ENCODE measurements around the gene CDC20B.
"Not testable (repeated sequence)": the region's sequence is repeated elsewhere in the genome, so short reads cannot be mapped to it uniquely, and the experiment has no call there.

The CDC20B gene

DNA sequence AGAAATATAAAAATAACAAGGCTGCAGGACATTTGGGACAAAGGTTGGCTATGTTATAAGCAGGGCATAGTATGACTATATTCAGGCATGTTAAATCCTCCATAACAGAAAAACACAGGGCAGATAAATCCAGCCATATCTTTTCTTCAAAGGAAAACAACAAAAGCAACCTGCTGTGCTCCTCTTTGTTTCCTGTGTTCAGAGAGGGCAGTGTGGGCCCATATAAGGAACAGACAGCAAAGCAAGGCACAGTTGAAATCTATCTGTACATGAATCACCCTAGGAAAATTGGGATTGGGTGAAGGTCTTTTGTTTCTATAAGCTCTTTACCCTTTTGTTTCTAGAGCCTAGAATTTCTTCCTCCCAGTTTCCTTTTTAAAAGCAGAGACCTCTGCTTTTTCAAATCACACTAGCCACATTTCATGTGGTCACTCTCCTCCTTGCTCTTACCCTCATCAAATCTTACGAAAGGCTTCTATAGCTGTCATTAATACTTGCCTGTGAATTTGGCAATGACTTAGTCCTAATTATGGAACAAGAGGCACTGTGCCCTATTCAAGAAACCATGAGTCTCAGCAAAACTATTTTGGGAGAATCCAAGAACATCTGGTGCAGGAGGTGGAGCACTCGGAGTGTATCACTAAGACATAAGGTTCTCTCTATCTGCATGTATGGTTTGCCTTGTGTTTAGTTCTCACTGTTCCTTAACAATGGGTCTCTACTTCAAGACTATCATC is 68.8 kb downstream of the CDC20B start:
- DNase-seq = no peak

DNA sequence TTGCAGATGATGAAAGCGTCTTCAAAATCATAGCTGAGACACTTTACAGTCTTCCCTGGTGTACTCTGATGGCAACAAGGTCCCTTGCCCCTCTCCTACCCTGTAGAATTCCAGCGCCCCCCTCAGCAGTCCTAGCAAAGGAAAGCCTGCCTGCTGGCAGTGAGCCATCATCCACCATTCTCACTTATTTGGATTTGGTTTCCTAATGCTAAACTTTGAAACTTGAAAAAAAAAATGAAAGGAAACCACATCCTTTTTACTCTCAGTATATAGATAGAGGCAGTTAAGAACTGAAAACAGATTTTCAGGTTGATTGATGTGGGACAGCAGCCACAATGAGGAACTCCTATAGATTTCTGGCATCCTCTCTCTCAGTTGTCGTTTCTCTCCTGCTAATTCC is 70.6 kb downstream of the CDC20B start, which contains the start of gene GZMA:
TSS of gene GZMA (plus strand) at position 299 of the 400 bp plus-strand sequence. CDS start at position 336, 37 bp downstream.
- DNase-seq = peak in 4 of 5 donors; percentile 16 to 76 (median 31)

DNA sequence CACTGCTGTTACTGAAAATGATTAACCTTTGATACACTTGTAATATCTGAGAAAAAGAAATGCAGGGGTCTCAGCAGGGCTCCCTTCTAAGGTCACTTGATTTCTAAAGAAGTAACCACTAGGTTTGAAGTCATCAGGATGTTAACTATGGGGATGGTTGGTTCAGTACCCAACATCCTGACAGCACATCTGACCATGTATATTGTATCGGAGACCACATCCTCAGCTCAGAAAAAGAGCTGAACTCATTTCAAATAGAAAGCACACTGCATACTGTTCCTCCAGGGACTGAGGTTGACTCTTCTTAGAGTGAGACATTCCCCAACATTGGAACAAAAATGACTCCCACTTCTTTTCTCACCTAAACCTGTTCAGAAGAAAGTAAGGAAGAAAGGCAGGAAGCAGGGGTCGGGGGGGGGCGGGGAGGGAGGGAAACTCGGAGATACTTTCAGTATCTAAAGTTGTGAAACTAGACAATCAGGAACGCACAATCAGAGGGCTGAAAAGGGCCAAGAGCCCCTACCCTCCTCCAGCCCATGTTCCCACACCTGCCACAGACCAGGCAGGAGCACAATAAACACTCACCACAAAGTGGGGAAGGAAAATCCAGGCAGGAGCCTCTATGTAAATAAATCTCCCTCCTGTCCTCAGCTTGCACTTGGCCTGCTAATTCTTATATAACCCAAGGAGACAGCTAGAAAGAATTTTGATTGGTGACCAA is 71.3 kb downstream of the CDC20B start:
- peak in 1 of 5 donors; percentile 84 for DNase-seq

DNA sequence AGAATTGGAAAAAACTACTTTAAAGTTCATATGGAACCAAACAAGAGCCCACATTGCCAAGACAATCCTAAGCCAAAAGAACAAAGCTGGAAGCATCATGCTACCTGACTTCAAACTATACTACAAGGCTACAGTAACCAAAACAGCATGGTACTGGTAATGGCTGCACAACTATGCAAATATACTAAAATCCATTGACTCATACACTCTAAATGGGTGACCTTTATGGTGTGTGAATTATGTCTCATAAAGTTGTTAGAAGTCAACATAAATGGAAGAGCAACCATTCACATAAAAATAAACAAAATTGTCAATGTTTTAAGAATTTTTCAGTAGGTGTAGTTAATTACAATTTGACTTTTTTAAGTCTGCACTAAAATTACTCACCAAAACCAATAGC is 71.8 kb downstream of the CDC20B start:
- not testable (repeated sequence) for DNase-seq

DNA sequence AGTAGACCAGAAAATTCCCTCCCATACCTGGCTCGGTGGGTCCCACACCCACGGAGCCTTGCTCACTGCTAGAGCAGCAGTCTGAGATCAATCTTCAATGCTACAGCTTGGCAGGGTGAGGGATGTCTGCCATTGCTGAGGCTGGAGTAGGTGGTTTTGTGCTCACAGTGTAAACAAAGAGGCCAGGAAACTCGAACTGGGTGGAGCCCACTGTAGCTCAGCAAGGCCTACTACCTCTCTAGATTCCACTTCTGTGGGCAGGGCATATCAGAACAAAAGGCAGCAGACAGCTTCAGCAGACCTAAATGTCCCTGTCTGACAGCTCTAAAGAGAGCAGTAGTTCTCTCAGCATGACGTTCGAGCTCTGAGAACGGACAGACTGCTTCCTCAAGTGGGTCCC is 76.1 kb downstream of the CDC20B start:
- DNase-seq = peak in 3 of 5 donors; percentile 16 to 86 (median 20)

DNA sequence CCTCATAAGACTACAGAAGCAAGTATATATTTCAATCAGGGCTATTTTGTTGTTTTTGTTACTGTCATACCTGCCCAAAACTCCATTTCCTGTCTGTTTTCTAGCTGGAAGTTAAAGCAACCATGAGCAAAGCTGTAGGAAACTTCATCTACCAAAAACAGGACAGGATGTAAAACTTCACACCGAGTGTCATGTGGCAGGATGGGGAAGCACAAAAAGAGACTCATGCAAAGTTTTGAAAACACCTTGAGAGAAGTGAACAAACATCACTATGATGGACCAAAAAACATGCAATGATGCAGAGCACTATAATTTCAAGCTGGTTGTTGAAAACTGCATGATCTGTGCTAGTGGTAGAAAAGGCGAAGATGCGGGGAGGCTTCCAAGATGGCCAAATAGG is 76.8 kb downstream of the CDC20B start:
- peak in 1 of 5 donors; percentile 77 for DNase-seq

DNA sequence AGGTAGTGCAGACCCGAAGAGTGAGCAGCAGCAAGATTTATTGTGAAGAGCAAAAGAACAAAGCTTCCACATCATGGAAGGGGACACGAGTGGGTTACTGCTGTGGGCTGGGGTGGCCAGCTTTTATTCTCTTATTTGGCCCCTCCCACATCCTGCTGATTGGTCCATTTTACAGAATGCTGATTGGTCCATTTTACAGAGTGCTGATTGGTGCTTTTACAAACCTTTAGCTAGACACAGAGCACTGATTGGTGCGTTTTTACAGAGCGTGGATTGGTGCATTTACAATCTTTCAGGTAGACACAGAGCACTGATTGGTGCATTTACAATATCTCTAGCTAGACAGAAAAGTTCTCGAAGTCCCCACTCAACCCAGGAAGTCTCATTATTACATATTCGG is 82.0 kb downstream of the CDC20B start:
- DNase-seq = not testable (repeated sequence)

DNA sequence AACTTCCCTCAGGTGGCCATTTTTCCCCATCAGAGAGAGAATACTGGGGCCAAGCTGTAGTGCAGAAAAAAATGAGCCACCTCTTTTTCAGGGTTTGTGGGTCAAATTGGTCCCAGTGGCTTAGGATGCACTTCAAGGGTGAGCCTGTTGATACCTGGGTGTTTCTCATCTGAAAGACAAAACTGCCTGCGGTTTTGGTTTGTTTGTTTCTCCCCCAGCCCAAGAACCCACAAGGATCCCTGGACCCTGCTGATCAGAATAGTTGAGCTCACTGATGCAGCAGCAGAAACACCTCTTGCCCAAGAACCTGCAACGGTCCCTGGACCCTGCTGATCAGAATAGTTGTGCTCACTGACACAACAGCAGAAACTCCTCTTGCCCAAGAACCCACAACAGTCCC is 83.7 kb downstream of the CDC20B start:
- not testable (repeated sequence) for DNase-seq

DNA sequence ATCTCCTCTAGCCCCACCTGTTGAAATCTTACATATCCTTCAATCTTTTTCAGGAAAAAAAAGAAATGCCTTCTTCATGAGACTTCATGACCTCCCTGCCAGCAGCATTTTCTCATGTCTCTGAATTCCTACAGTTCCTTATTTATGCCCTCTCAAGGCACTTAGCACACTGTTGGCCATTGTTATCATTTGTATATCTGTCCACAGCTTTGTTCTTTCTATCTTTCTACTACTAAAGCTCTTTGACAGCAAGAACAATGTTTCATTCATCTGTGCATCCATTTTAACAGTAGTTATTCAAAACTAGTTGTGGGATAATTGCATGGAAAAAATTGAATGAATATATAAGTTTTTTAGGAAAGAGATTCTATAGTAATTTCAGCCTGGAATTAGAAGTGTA is 91.4 kb downstream of the CDC20B start:
- DNase-seq = no peak

DNA sequence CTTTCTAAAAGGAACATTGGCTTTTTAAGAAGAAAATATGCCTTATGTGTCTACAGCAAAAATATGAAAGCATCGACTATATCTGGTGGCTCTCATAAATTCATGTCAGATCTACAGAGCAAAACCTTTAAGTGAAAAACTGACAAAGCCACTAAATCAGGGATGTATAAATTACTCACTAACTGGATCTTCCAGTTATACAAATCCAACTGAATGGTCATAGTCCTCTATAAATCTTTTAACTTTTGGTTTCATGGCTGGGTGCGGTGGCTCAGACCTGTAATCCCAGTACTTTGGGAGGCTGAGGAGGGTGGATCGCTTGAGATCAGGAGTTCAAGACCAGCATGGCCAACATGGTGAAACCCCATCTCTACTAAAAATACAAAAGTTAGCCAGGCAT is 99.8 kb downstream of the CDC20B start:
- DNase-seq = no peak

DNA sequence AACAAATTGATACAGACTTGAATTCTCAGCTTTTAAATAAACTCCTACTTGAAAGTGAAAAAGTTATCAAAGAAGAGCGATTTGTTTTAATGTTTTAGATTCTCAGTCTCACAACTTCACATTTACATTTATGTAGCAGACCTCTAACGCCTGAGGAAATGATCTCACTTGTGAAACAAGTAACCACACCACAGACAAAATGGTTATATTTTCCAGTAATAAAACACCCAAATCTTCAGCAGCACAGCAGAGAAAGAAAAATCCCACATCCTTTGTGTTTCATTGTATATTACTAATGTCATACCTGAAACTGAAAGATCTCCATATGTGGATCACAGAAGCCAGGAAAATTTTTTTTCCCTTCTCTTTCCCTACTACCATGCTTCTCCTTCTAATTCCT is 100.3 kb downstream of the CDC20B start:
- peak in 1 of 5 donors; percentile 87 for DNase-seq

DNA sequence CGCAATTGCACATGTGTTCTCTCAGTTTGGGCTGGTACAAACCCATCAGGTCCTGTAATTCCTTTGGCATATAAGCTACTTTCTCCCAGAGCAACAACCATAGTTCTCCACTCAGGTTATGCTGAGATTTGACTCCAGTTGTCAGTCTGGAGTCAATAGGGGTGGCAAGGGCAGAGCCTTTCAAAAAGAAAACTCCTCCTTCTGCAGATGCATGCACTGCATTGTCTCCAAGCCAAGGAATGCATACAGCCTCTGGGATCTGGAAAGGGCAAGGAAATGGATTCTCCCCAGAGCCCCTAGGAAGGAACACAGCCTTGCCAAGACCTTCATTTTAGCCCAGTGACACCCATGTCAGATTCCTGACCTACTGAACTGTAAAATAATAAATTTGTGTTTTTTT is 101.6 kb downstream of the CDC20B start:
- no peak for DNase-seq

DNA sequence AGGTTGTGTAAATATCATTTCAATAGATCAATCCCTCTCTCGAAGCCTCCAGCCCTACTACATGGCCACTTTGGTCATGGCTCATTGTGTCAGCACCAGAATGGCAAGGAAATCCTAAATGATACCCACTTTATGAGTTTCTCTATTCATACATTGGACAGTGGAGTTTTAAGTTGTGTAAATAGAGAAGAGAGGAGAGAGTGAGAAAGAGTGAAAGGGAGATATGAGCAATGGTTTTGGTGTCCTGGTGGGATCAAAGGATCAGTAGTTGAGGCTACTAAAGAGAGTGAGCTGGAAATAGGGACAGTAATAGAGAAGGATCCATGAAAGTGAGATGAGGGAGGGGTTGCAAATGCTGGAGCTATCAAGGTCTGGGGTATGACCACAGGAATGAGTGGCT is 102.0 kb downstream of the CDC20B start:
- DNase-seq = no peak

DNA sequence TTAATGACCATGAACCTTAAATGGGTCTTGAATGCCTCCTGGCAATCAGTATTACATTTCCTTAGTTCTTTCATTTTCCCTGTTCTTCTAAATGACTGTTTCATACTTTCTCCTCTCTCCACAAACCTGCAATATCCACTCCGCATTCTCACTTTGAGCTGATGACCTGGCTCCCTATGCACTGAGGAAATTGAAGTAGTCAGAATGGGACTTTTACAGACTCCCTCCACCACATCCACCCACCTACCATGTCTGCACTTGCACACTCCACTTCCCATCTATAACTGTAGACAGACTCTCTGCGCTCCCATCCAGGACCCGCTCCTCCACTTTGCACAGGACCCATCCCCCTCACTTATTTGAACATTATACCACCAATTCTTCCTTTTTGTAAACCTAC is 106.7 kb downstream of the CDC20B start:
- no peak for DNase-seq

DNA sequence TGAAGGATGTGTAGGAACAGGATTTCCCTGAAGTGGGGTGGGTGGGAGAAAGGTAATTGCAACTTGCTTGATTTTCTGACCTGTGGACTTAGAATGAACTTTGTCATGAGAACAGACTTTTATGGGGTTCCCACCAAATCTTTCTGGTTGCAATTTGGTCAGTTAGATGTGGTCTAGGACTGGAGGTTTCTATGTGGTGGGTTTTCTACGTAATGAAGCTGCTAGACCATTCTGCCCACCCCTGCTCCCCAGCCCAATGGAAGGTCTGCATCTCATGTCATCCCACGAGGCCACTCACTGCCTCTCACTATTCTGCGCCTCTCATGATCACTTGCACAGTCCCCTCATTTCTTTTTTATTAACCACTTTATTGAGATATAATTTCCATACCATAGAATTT is 108.5 kb downstream of the CDC20B start:
- no peak for DNase-seq

DNA sequence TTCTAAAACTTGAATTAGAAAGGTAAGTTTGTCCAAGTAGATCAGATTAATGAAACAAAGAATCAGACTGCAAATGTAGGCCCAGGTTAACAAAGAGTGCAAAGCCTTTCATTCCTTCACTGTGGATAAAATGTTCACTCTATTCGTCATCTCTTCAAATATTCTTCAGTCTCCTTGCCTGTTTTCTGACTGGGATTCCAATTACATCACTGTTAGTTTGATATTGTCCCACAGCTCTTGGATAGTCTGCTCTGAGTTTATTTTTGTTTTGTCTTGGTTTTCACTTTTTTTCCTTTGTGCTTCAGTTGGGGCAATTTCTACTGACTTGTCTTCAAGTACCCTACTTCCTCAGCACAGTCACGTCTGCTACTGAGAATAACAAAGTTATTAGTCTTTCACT is 109.1 kb downstream of the CDC20B start:
- no peak for DNase-seq

DNA sequence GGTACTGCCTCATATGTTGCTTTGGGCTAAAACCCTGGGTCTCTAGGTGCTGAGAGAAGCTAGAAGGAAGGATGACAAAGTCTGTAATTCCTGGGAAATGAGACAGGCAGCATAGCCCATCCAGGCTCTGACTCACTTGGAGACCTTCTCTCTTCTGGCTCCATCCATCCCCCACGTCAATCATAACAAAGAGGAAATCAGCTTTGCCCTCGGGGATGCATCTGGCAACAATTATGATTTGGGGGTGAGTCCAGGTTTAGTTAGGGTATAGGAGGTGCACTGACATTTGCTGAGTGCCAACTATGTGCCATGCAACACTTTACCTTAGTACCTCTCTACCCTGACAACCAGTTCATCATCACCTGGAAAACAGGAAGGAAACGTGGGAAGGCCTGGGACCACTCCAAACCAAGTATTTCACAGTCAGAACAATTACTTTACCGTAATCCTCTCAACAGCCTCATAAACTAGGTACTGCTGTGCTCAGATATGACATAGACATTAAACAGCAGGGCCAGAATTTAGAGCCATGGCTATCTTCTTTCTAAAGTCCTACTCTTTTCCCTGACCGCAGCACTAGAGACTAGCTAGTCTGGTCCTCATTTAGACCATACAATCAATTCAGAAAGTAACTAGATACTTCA is 109.6 kb downstream of the CDC20B start:
- no peak for DNase-seq

Measured in T-helper 1 cell (primary cell).